Measurements from ENCODE around the gene OLA1. TPM values are rescaled to one million over a fixed set of nuclear protein-coding genes. Genes with fewer than 3 reads are reported as not detected.

OLA1 gene
- total and polyA plus RNA-seq, 2 of the 4 experiments (the other 2 are of a cell fraction) = 54.7 to 71.2 TPM

- BruUV-seq (replicated peaks) = no TSS peak
- H2BK5ac ChIP-seq (ENCODE audit: low read depth, low read length, poor library complexity, severe bottlenecking) = no peak overlapping the region
- H3K9me3 ChIP-seq (ENCODE audit: control insufficient read depth, insufficient read depth, low read length) = no peaks in the 10 kb centered on the region
- ATAC-seq (ENCODE audit: low read depth) (no peak), DNase-seq (no peak)
- no peak overlapping the region for H3K14ac ChIP-seq (replicated peaks; ENCODE audit: low read depth, low read length)
- no peak overlapping the region for H4K91ac ChIP-seq (ENCODE audit: insufficient read depth, low read depth, low read length)
- no peaks in the 10 kb centered on the region for H3K4me1 ChIP-seq (ENCODE audit: control insufficient read depth, insufficient read depth, low read length)
- no peak overlapping the region for H3K27ac ChIP-seq (ENCODE audit: insufficient read depth, low read length)
- no peak overlapping the region for H2AK9ac ChIP-seq (replicated peaks; ENCODE audit: low read depth, low read length, poor library complexity)
- no peak overlapping the region for H3K4me2 ChIP-seq (ENCODE audit: low read depth, low read length)
- no peak overlapping the region for H3K4ac ChIP-seq (ENCODE audit: low read depth, low read length)
- ChIA-PET CTCF (no interaction called here), POLR2A (ENCODE audit: unreplicated experiment) (no interaction called here)
- no peaks in the 10 kb centered on the region for H3K27me3 ChIP-seq (ENCODE audit: control insufficient read depth, insufficient read depth, low read length)
- H2AK5ac ChIP-seq (ENCODE audit: low read depth, low read length) = no peak overlapping the region
- no peak overlapping the region for H2BK20ac ChIP-seq (ENCODE audit: low read depth, low read length)
- no peak overlapping the region for H2BK120ac ChIP-seq (ENCODE audit: low read depth, low read length)
- H3K36me3 ChIP-seq (ENCODE audit: control insufficient read depth, insufficient read depth, low read length) = no peaks in the 10 kb centered on the region
- no peak overlapping the region for H2AFZ ChIP-seq (replicated peaks; ENCODE audit: low read length, poor library complexity)
- H3K9me1 ChIP-seq (ENCODE audit: insufficient read depth, low read length) = 0 out of 2 replicates have a peak, but pooled peaks cover 4% of the 10 kb centered on the region
- TF ChIP-seq RFX5 (IDR thresholded peaks at IDR 0.05; ENCODE audit: low read depth, low read length) = no peak
- no peak for TF ChIP-seq BHLHE40 (IDR thresholded peaks at IDR 0.05; ENCODE audit: low read depth, low read length)
- TF ChIP-seq RAD21 (IDR thresholded peaks at IDR 0.05; ENCODE audit: low read length) = no peak
- no peak for TF ChIP-seq MXI1 (IDR thresholded peaks at IDR 0.05; ENCODE audit: borderline replicate concordance, low read depth, low read length)
- TF ChIP-seq, protein P1, sequence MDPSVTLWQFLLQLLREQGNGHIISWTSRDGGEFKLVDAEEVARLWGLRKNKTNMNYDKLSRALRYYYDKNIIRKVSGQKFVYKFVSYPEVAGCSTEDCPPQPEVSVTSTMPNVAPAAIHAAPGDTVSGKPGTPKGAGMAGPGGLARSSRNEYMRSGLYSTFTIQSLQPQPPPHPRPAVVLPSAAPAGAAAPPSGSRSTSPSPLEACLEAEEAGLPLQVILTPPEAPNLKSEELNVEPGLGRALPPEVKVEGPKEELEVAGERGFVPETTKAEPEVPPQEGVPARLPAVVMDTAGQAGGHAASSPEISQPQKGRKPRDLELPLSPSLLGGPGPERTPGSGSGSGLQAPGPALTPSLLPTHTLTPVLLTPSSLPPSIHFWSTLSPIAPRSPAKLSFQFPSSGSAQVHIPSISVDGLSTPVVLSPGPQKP (IDR thresholded peaks at IDR 0.05; ENCODE audit: borderline replicate concordance, low read depth, low read length) = no peak
- no peak for TF ChIP-seq FOS (IDR thresholded peaks at IDR 0.05; ENCODE audit: low read depth, low read length)
- H4K8ac ChIP-seq (ENCODE audit: low read depth in 2 of 2, low read length in 2 of 2) = no peak overlapping the region
- H2BK15ac ChIP-seq (ENCODE audit: low read depth, low read length) = no peak overlapping the region
- no peak overlapping the region for H3K4me3 ChIP-seq (ENCODE audit: insufficient read depth, low read depth, low read length)
- dilution Hi-C loops (cut with HindIII; ENCODE audit: low sequenced_read_pairs, unreplicated experiment) = no loop called here
- H4K5ac ChIP-seq (ENCODE audit: low read depth, low read length) = no peak overlapping the region
- intact Hi-C loops (cut with micrococcal nuclease) = no loop called here
- peaks cover 12 to 26% of the 10 kb centered on the region in 2 experiments; a peak in 3 of 4 replicates for H3K79me1 ChIP-seq (ENCODE audit: low read depth in 1 of 2, low read length in 2 of 2)
- WGBS, 2 experiments (ENCODE audit: extremely low coverage in 2 of 2, insufficient read length in 1 of 2) = no CpG with 5 or more reads among the region's 2 CpGs
- H3K23ac ChIP-seq (ENCODE audit: low read depth, low read length) = no peak overlapping the region
- H3K18ac ChIP-seq (ENCODE audit: low read depth, low read length) = no peak overlapping the region
- no peak overlapping the region for H3K56ac ChIP-seq (ENCODE audit: extremely low read depth, insufficient read depth, low read length)
- H4K20me1 ChIP-seq (ENCODE audit: insufficient read depth, low read length) = peaks cover 6% of the 10 kb centered on the region; the same call in 1 of the 2 replicates
- no peak overlapping the region for H3K9ac ChIP-seq (ENCODE audit: low read depth, low read length)
- in situ Hi-C loops (cut with MboI; ENCODE audit: low sequenced_read_pairs) = no loop called here
Observed at GRCh38 chr2:174205562-174205961, 42.8 kb downstream of the OLA1 start.

Data from IMR-90 (cell line).